Breast epithelium (tissue), 4 donors: ENCODE results near the gene IFIT1. TPM values are rescaled to one million over a fixed set of nuclear protein-coding genes. Genes with fewer than 3 reads are reported as not detected.

ENCODE experiments used
- DNase-seq, 2 donors: peaks; one replicate each; pipeline ENCODE4 v3.0.0-alpha.2; 2019; ENCODE audit warnings: low spot score in 2 of 2
- H3K27ac ChIP-seq, 2 donors: fragments of 200-600 bp; sonication (generic) in 1 of 2; one replicate each; pipeline ENCODE4 v1.5.1; 2016 to 2019; ENCODE audit warnings: mild to moderate bottlenecking in 1 of 2
- H3K27me3 ChIP-seq, 2 donors: fragments of 200-600 bp; sonication (generic) in 1 of 2; one replicate each; pipeline versions ENCODE4 v1.5.1 to v1.6.0; 2017 to 2019; ENCODE audit warnings: control low read depth in 1 of 2, mild to moderate bottlenecking in 1 of 2
- H3K36me3 ChIP-seq: fragments of 200-600 bp; one replicate; pipeline ENCODE4 v1.5.1; 2019
- H3K4me1 ChIP-seq, 2 donors: fragments of 200-600 bp; sonication (generic); one replicate each; pipeline ENCODE4 v1.5.1; 2016 to 2019; ENCODE audit warnings: control low read depth in 1 of 2
- H3K4me3 ChIP-seq, 3 donors: fragments of 200-600 bp; sonication (generic); 1 replicate in 2 of 3; 2 replicates in 1 of 3; pipeline ENCODE4 v1.5.1; 2016 to 2019; ENCODE audit warnings: mild to moderate bottlenecking in 3 of 3, moderate library complexity in 2 of 3
- H3K9me3 ChIP-seq, 2 donors: fragments of 200-600 bp; sonication (generic) in 1 of 2; one replicate each; pipeline ENCODE4 v1.5.1; 2016 to 2019; ENCODE audit warnings: control low read depth in 1 of 2
- CTCF ChIP-seq, 3 donors: fragments of 450-650 bp; IDR thresholded peaks; one replicate each; pipeline ENCODE4 v1.5.1; 2016 to 2017; ENCODE audit warnings: antibody characterized with exemption in 3 of 3, mild to moderate bottlenecking in 3 of 3, moderate library complexity in 3 of 3
- POLR2A ChIP-seq: fragments of 450-650 bp; IDR thresholded peaks from one replicate; pipeline ENCODE4 v1.6.1; 2016; ENCODE audit warnings: antibody characterized with exemption, mild to moderate bottlenecking, moderate library complexity
- POLR2AphosphoS5 ChIP-seq, 3 donors: sonication (generic); formaldehyde crosslinking; IDR thresholded peaks; one replicate each; pipeline ENCODE4 v1.6.1; 2017; ENCODE audit warnings: antibody characterized with exemption in 3 of 3
- intact Hi-C: fragments of 100-400 bp; cut with DNase I; formaldehyde crosslinking; loops from one replicate; pipeline ENCODE4 v1.15.1; 2023; ENCODE audit warnings: low total_unique reads
- total RNA-seq, 3 donors: library from RNA; depleted of rRNA; stranded (reverse); fragments of >200 nt; gene quantifications; one replicate each; pipeline ENCODE4 v1.1.0, GENCODE V29; 2016

The IFIT1 gene
- total RNA-seq, 3 donors from 2014 or later, result 10.2 to 13.9 (median 11.4) TPM

GRCh38 chr10:89357975-89358374 lies 34.4 kb upstream of the IFIT1 start:
- Histone ChIP-seq H3K36me3 (no peaks in the 10 kb centered on the region), H3K4me3 (no peak overlapping the region)
- intact Hi-C loops, result no loop called here

GRCh38 chr10:89360157-89360556 lies 32.3 kb upstream of the IFIT1 start:
- Histone ChIP-seq H3K36me3 (no peaks in the 10 kb centered on the region), H3K4me1 (no peaks in the 10 kb centered on the region), H3K27ac (no peak overlapping the region), H3K4me3 (no peak overlapping the region), H3K27me3 (no peaks in the 10 kb centered on the region), H3K9me3 (no peaks in the 10 kb centered on the region)
- no peak for TF ChIP-seq POLR2AphosphoS5 (IDR thresholded peaks at IDR 0.05)
- TF ChIP-seq POLR2A, result no peak
- no peak for TF ChIP-seq CTCF (IDR thresholded peaks at IDR 0.05)
- no peak for DNase-seq
- intact Hi-C loops, result no loop called here

More at GRCh38 chr10:89357975-89358374, 34.4 kb upstream of the IFIT1 start:
- TF ChIP-seq CTCF (IDR thresholded peaks at IDR 0.05), result no peak
- no peak for TF ChIP-seq POLR2A
- no peak for TF ChIP-seq POLR2AphosphoS5 (IDR thresholded peaks at IDR 0.05)
- no peaks in the 10 kb centered on the region for H3K27me3 ChIP-seq
- H3K4me1 ChIP-seq, result no peaks in the 10 kb centered on the region
- H3K9me3 ChIP-seq, result no peaks in the 10 kb centered on the region
- no peak overlapping the region for H3K27ac ChIP-seq
- DNase-seq, result no peak

GRCh38 chr10:89362929-89363328 lies 29.5 kb upstream of the IFIT1 start:
- no peak for DNase-seq
- no peak overlapping the region for H3K4me3 ChIP-seq
- no peaks in the 10 kb centered on the region for H3K27me3 ChIP-seq
- no peaks in the 10 kb centered on the region for H3K4me1 ChIP-seq
- no peak overlapping the region for H3K27ac ChIP-seq
- no peaks in the 10 kb centered on the region for H3K36me3 ChIP-seq
- intact Hi-C loops, result no loop called here
- TF ChIP-seq POLR2AphosphoS5 (IDR thresholded peaks at IDR 0.05) (no peak), CTCF (IDR thresholded peaks at IDR 0.05) (no peak), POLR2A (no peak)
- H3K9me3 ChIP-seq, result no peaks in the 10 kb centered on the region

- Histone ChIP-seq H3K4me1 (no peaks in the 10 kb centered on the region), H3K9me3 (no peaks in the 10 kb centered on the region), H3K4me3 (no peak overlapping the region), H3K36me3 (no peaks in the 10 kb centered on the region), H3K27me3 (no peaks in the 10 kb centered on the region), H3K27ac (no peak overlapping the region)
- intact Hi-C loops, result no loop called here
- no peak for TF ChIP-seq CTCF (IDR thresholded peaks at IDR 0.05)
- no peak for TF ChIP-seq POLR2A
- no peak for TF ChIP-seq POLR2AphosphoS5 (IDR thresholded peaks at IDR 0.05)
- no peak for DNase-seq
Observed at GRCh38 chr10:89363729-89364442, 28.5 kb upstream of the IFIT1 start.

- H3K9me3 ChIP-seq, result no peaks in the 10 kb centered on the region
- no peak for DNase-seq
- intact Hi-C loops, result no loop called here
- H3K4me3 ChIP-seq, result no peak overlapping the region
- H3K36me3 ChIP-seq, result no peaks in the 10 kb centered on the region
- TF ChIP-seq POLR2AphosphoS5 (IDR thresholded peaks at IDR 0.05) (no peak), POLR2A (no peak), CTCF (IDR thresholded peaks at IDR 0.05) (no peak)
- H3K27me3 ChIP-seq, result no peaks in the 10 kb centered on the region
- no peaks in the 10 kb centered on the region for H3K4me1 ChIP-seq
- H3K27ac ChIP-seq, result no peak overlapping the region
Observed at GRCh38 chr10:89364531-89364930, 27.9 kb upstream of the IFIT1 start.
